GM21619 (cell line): ENCODE results near the gene PTCD2.

Source experiments
- ATAC-seq: cut with Tn5 transposase; IDR thresholded peaks from one replicate; pipeline ENCODE4 v1.9.1; 2021; ENCODE audit not compliant: unreplicated experiment

Gene PTCD2

DNA sequence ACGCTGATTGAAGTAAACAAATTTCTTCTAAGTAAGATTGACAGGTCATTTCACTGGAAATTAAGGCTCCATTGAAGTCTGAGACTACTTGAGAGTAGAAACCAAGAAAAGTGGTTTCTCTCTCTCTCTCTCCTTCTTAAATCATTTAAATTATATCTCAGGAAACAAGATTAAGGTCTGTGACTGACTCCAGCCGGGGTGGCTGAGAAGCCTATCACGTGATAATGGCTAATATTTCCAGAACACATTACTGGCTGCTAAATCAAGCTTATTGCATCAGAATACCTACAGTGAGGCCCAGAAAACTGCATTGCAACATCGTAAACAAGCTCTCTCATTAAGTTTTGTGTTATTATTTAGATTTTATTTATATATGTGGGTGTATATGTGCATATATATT is 88.4 kb downstream of the PTCD2 start:
- no peak for ATAC-seq

- ATAC-seq = no peak
These were observed 90.6 kb downstream of the PTCD2 start for GRCh38 chr5:72410688-72411295.

DNA sequence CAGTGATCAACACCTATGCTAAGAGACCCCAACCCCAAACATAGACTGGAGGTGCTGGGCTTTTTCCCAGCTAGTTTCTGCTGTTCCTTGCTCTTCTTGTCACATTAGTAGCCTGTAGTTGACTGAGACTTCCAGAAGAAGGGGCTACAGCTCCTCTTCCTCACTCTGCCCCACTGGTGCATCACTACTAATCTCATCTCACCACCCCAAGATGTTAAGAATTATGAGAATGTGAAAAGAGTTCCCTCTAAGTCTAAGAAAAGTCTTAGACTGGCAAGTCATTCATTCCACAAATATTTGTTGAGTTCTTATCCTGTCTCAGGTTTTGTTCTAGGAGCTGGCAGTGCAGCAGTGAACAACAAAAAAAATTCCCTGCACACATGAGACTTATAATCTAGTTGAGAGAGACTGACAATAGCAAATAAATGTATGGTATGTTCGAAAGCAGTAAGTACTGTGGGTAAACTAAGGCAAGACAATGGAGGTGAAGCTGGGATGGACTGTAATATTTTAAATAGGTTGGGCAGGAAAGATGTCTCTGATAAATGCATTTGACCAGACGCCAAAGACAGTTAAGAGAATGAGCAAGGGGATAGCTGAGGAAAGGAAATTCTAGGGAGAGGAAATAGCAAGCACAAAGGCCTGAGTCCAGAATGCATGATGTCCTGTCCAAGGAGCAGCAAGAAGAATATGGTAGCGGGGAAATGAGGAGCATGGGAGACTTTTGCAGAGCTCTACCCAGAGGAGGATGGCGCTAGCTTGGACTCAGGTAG is 92.3 kb downstream of the PTCD2 start:
- ATAC-seq = no peak

DNA sequence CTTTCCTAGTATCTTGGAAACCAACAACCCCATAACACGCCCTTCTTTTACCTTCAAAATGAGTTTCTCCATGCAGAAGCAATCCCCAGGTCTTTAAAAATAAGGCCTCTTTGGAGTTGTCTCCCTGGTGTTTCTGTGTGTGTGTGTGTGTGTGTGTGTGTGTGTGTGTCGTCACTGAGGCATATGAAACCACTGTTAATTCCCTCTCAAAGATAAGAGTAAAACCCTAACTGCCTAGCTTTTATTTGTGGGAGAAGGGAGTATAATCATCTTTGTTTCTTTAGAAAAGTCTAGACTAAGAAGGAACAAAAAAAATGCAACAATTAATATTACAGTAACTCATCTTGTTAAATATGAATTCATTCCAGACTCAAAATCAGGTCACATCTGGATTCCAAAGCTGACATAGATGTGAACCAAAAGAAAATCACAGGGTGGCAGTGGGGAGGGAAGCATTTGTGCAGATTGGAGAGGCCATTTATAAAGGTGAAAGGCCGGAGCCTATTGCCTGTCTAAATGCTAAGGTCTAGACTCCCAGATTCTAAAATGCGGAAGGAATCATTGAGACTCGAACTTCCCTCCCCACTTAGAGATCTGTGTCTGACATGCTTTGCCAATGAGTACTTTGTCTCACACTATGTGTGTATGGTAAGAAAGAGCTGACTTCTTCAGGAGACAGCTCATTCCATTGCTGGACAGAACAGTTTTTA is 95.6 kb downstream of the PTCD2 start:
- ATAC-seq = no peak

GRCh38 chr5:72417333-72418062 is 97.3 kb downstream of the PTCD2 start:
- no peak for ATAC-seq
